Upper lobe of left lung (tissue), 6 donors: ENCODE measurements around the gene SYCE3. TPM values are rescaled to one million over a fixed set of nuclear protein-coding genes. Genes with fewer than 3 reads are reported as not detected.
"Not testable (repeated sequence)": the region's sequence is repeated elsewhere in the genome, so short reads cannot be mapped to it uniquely, and the experiment has no call there.

Experiments
- ATAC-seq, 2 donors: fragments of 200-7000 bp; cut with Tn5 transposase; one replicate each; pipeline ENCODE4 v1.9.1; 2022; ENCODE audit warnings: mild to moderate bottlenecking in 2 of 2, moderate library complexity in 2 of 2; ENCODE audit not compliant: low FRiP score in 2 of 2
- DNase-seq, 2 donors: peaks; one replicate each; pipeline ENCODE4 v3.0.0-alpha.2; 2019 to 2020
- H3K27ac ChIP-seq, 4 donors: fragments of 200-600 bp; sonication (generic); one replicate each; pipeline ENCODE4 v1.5.1; 2016 to 2019
- H3K27me3 ChIP-seq, 4 donors: fragments of 200-600 bp; sonication (generic); one replicate each; pipeline ENCODE4 v1.5.1; 2017 to 2019
- H3K36me3 ChIP-seq, 4 donors: fragments of 200-600 bp; sonication (generic); one replicate each; pipeline ENCODE4 v1.5.1; 2016 to 2019
- H3K4me1 ChIP-seq, 4 donors: fragments of 200-600 bp; sonication (generic); one replicate each; pipeline ENCODE4 v1.5.1; 2018 to 2019
- H3K4me3 ChIP-seq, 4 donors: fragments of 200-600 bp; sonication (generic); one replicate each; pipeline ENCODE4 v1.5.1; 2017 to 2019; ENCODE audit warnings: mild to moderate bottlenecking in 2 of 4, moderate library complexity in 1 of 4
- H3K9me3 ChIP-seq, 4 donors: fragments of 200-600 bp; sonication (generic); one replicate each; pipeline ENCODE4 v1.5.1; 2018 to 2019
- CTCF ChIP-seq, 6 experiments: fragments of 450-650 bp in 4 of 6; fragments of 200-600 bp in 2 of 6; sonication (generic) in 2 of 6; IDR thresholded peaks; one replicate each; pipeline ENCODE4 v1.5.1; 2016 to 2019; ENCODE audit warnings: antibody characterized with exemption in 6 of 6
- EP300 ChIP-seq, 4 donors: sonication (generic); formaldehyde crosslinking; IDR thresholded peaks; one replicate each; pipeline ENCODE4 v1.5.1; 2017; ENCODE audit warnings: antibody characterized with exemption in 4 of 4, control low read depth in 2 of 4
- POLR2A ChIP-seq, 4 donors: fragments of 450-650 bp; IDR thresholded peaks; one replicate each; pipeline ENCODE4 v1.5.1; 2016 to 2017; ENCODE audit warnings: antibody characterized with exemption in 4 of 4, mild to moderate bottlenecking in 2 of 4
- POLR2AphosphoS5 ChIP-seq, 2 donors: sonication (generic); formaldehyde crosslinking; IDR thresholded peaks; one replicate each; pipeline ENCODE4 v1.5.1; 2017; ENCODE audit warnings: antibody characterized with exemption in 2 of 2
- WGBS, 2 donors: methylation state at CpG; one replicate each; pipeline ENCODE4 v1.1.5; 2017 to 2018; 5-methylcytosine and 5-hydroxymethylcytosine counted together
- total RNA-seq, 6 donors: library from RNA; depleted of rRNA in 4 of 6; stranded (reverse); fragments of >200 nt in 4 of 6; gene quantifications; one replicate each; pipeline versions ENCODE4 v1.1.0 to v1.2.1, GENCODE V29; 2016 to 2021
- donor health status: DM: no; HTN: no; CAD: no; lungs with moderate emphysema.
- donor health status: DM: no; HTN: yes; CAD: no; lungs with severe emphysema.

The SYCE3 gene
- total RNA-seq, 6 donors from 2014 or later, result 3.4 TPM; not detected in 5

- Histone ChIP-seq H3K4me1 (peaks cover 45 to 64% (median 56%) of the 10 kb centered on the region in 4 donors), H3K4me3 (no peak overlapping the region), H3K27ac (no peak overlapping the region), H3K9me3 (no peaks in the 10 kb centered on the region), H3K36me3 (no peaks in the 10 kb centered on the region), H3K27me3 (no peaks in the 10 kb centered on the region)
- WGBS, 2 donors, result 79 to 84% methylated on average over 3 of the region's 3 CpGs
- no peak for DNase-seq
- no peak for ATAC-seq
- TF ChIP-seq POLR2AphosphoS5 (IDR thresholded peaks at IDR 0.05), result no peak
- no peak for TF ChIP-seq POLR2A (IDR thresholded peaks at IDR 0.05)
- TF ChIP-seq EP300 (IDR thresholded peaks at IDR 0.05), result no peak
- TF ChIP-seq CTCF (IDR thresholded peaks at IDR 0.05), result no peak
Measured at GRCh38 chr22:50536226-50536625, 26.5 kb downstream of the SYCE3 start.

- WGBS, 2 donors, result 79% methylated on average over 8 of the region's 8 CpGs
- DNase-seq (no peak), ATAC-seq (no peak)
- no peak for TF ChIP-seq CTCF (IDR thresholded peaks at IDR 0.05)
- TF ChIP-seq EP300 (IDR thresholded peaks at IDR 0.05), result no peak
- no peak for TF ChIP-seq POLR2AphosphoS5 (IDR thresholded peaks at IDR 0.05)
- no peak for TF ChIP-seq POLR2A (IDR thresholded peaks at IDR 0.05)
- Histone ChIP-seq H3K9me3 (no peaks in the 10 kb centered on the region), H3K27me3 (no peaks in the 10 kb centered on the region), H3K4me1 (peaks cover 44 to 73% (median 52%) of the 10 kb centered on the region in 4 donors), H3K27ac (peak overlapping the region; percentile 69 to 99 (median 97)), H3K4me3 (no peak overlapping the region), H3K36me3 (no peaks in the 10 kb centered on the region)
Measured at GRCh38 chr22:50535113-50535512, 27.6 kb downstream of the SYCE3 start.

GRCh38 chr22:50533856-50534711 lies 28.6 kb downstream of the SYCE3 start:
- H3K4me1 ChIP-seq, result peaks cover 38 to 76% (median 47%) of the 10 kb centered on the region in 4 donors

GRCh38 chr22:50532824-50533796 lies 29.6 kb downstream of the SYCE3 start:
- no peak for ATAC-seq
- Histone ChIP-seq H3K4me1 (peaks cover 37 to 76% (median 44%) of the 10 kb centered on the region in 4 donors), H3K4me3 (peak overlapping the region in 1 of 4 donors; percentile 93), H3K27ac (peak overlapping the region; percentile 97 to 100 (median 98)), H3K27me3 (no peaks in the 10 kb centered on the region), H3K9me3 (no peaks in the 10 kb centered on the region), H3K36me3 (no peaks in the 10 kb centered on the region)
- no peak for DNase-seq
- no peak for TF ChIP-seq POLR2A (IDR thresholded peaks at IDR 0.05)
- WGBS, 2 donors, result 53 to 67% methylated on average over 19 of the region's 19 CpGs

More at GRCh38 chr22:50533856-50534711, 28.6 kb downstream of the SYCE3 start:
- peak overlapping the region; percentile 97 to 100 (median 98) for H3K27ac ChIP-seq
- H3K9me3 ChIP-seq, H3K36me3 ChIP-seq, ATAC-seq, H3K27me3 ChIP-seq, H3K4me3 ChIP-seq: not testable (repeated sequence)
- TF ChIP-seq POLR2A (IDR thresholded peaks at IDR 0.05) (peak in 2 of 4 donors; percentile 46 to 82), POLR2AphosphoS5 (IDR thresholded peaks at IDR 0.05) (peak; percentile 62 to 68)
- peak in 1 of 2 donors; percentile 88 for DNase-seq
- 47 to 51% methylated on average over 21 of the region's 21 CpGs for WGBS, 2 donors

- peak overlapping the region; percentile 64 to 93 (median 77) for H3K4me3 ChIP-seq
- H3K9me3 ChIP-seq, result no peaks in the 10 kb centered on the region
- no peaks in the 10 kb centered on the region for H3K36me3 ChIP-seq
- 3 to 8% methylated on average over 10 to 32 of the region's 56 CpGs for WGBS, 2 donors
- H3K4me1 ChIP-seq, result peaks cover 41 to 76% (median 45%) of the 10 kb centered on the region in 4 donors
- DNase-seq (peak; percentile 82 to 97), ATAC-seq (peak; percentile 52 to 64)
- H3K27ac ChIP-seq, result peak overlapping the region; percentile 97 to 100 (median 98)
- TF ChIP-seq EP300 (IDR thresholded peaks at IDR 0.05) (peak in 1 of 4 donors; percentile 2), POLR2AphosphoS5 (IDR thresholded peaks at IDR 0.05) (peak; percentile 48 to 55), CTCF (IDR thresholded peaks at IDR 0.05) (no peak), POLR2A (IDR thresholded peaks at IDR 0.05) (peak in 3 of 4 donors; percentile 30 to 76 (median 31))
- no peaks in the 10 kb centered on the region for H3K27me3 ChIP-seq
Measured at GRCh38 chr22:50531962-50532674, 30.6 kb downstream of the SYCE3 start.
